Right ventricle myocardium inferior (tissue), 1 donor: ENCODE results near the gene SFTPA1. TPM values are rescaled to one million over a fixed set of nuclear protein-coding genes. Genes with fewer than 3 reads are reported as not detected.

Experiments
- total RNA-seq: library from RNA; stranded (reverse); fragmentation: NEBNext Ultra II Directional; extraction: Animal tissue kit (Norgen Biotek cat#: 25700); gene quantifications from one replicate; pipeline ENCODE4 v1.2.1, GENCODE V29; 2021
- donor health status: DM: no; HTN: yes; CAD: no; lungs with severe emphysema.

SFTPA1 gene
- total RNA-seq, 1 donor from 2014 or later: 0.24 TPM

Other genes with a start within 250 kb of the SFTPA1 start
- gene ZCCHC24, start 165.3 kb upstream of the SFTPA1 start, total RNA-seq: 60.1 TPM
- 0.05 TPM for gene EIF5AL1, start 98.4 kb upstream of the SFTPA1 start, total RNA-seq
- gene SFTPA2, start 50.5 kb upstream of the SFTPA1 start, total RNA-seq: 0.51 TPM
- 1.0 TPM for gene NUTM2B, start 92.3 kb downstream of the SFTPA1 start, total RNA-seq
- gene NUTM2E, start 215.8 kb downstream of the SFTPA1 start, total RNA-seq: not detected